Measurements from ENCODE around the gene ATG10.
"Not testable (repeated sequence)": the region's sequence is repeated elsewhere in the genome, so short reads cannot be mapped to it uniquely, and the experiment has no call there.

ATG10 gene

DNA sequence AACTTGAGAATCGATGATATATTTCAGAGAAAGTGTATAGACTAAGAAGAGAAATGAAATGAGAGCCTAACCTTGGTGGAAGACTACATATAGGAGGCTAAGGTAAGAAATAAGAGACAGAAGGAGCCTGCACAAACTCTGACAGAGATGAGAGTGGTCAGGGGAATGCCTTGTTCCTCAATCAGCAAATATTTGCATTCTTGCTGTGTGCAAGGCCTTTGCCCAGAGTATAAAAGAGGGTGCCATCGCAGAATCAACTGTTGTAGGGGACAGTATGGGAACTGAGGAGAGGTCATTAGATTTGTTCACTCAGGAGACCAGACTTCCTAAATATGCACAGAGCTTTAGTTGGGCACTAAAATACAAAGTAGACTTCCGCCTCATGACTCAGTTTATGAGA lies 137.2 kb downstream of the ATG10 start:
- H3K27ac ChIP-seq = no peak overlapping the region
- TF ChIP-seq, protein P1, sequence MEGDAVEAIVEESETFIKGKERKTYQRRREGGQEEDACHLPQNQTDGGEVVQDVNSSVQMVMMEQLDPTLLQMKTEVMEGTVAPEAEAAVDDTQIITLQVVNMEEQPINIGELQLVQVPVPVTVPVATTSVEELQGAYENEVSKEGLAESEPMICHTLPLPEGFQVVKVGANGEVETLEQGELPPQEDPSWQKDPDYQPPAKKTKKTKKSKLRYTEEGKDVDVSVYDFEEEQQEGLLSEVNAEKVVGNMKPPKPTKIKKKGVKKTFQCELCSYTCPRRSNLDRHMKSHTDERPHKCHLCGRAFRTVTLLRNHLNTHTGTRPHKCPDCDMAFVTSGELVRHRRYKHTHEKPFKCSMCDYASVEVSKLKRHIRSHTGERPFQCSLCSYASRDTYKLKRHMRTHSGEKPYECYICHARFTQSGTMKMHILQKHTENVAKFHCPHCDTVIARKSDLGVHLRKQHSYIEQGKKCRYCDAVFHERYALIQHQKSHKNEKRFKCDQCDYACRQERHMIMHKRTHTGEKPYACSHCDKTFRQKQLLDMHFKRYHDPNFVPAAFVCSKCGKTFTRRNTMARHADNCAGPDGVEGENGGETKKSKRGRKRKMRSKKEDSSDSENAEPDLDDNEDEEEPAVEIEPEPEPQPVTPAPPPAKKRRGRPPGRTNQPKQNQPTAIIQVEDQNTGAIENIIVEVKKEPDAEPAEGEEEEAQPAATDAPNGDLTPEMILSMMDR (IDR thresholded peaks at IDR 0.05) = no peak
- TF ChIP-seq ZFX (IDR thresholded peaks at IDR 0.05; ENCODE audit: borderline replicate concordance) = no peak

DNA sequence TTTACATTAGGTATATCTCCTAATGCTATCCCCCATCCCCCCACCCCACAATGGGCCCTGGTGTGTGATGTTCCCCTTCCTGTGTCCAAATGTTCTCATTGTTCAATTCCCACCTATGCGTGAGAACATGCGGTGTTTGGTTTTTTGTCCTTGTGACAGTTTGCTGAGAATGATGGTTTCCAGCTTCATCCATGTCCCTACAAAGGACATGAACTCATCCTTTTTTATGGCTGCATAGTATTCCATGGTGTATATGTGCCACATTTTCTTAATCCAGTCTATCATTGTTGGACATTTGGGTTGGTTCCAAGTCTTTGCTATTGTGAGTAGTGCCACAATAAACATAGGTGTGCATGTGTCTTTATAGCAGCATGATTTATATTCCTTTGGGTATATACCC lies 138.1 kb downstream of the ATG10 start:
- H3K27ac ChIP-seq = not testable (repeated sequence)

DNA sequence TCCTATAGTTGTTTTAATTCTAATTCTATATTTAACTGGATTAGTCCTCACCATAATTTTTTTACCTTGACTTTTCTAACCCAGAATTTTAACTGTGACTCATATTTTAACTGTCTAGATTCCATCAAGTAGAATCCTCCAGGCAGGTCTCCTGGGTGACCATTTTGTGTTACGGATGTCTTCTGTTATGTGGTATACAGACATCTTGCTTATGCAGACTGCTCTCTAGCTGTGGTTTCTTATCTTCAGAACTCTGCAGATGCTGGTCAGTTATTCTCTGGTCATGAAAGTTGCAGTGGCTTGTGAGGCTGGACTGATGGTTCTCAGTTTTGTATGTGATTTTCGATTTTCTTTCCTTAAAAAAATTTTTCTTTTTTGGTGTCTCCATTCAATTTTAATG lies 139.4 kb downstream of the ATG10 start:
- TF ChIP-seq ZFX (IDR thresholded peaks at IDR 0.05; ENCODE audit: borderline replicate concordance) = no peak
- TF ChIP-seq, protein P1 (IDR thresholded peaks at IDR 0.05) = no peak
- no peak overlapping the region for H3K27ac ChIP-seq

DNA sequence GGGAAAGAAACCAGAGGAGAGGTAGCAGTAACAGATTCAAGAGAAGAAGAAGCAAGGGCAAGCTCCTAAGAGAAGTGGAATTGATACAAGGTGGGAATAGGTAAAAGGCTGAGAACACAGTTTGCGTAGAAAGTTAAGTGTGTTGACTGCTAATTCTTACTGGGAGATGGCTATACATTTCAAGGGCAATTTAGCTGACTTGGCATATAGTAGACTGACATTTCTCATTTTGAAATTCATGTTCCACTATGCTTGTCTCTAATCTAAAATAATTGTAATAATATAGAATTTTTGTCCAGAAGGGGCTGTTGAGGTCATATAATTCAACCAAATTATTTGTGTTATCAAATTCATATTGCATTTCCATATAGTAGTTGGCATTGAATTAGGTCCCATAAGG lies 144.0 kb downstream of the ATG10 start:
- TF ChIP-seq, protein P1 (IDR thresholded peaks at IDR 0.05) = no peak
- no peak overlapping the region for H3K27ac ChIP-seq

DNA sequence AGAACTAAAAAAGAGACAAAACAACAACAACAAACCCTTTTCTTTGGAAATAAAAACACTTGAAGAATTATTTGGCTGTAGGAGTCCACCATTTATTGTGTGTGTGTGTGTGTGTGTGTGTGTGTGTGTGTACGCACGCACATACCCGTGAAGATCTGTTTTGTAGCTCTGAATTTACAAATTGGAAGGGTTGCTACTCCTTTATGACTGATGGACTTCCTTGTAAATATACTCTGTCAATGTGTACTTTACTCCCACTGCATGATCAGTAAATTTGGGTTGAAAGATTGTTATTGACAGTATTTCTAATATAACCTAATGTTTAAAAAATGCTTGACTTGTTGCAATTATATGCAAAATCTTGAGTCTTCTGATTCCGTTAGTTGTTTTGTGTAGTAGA lies 148.1 kb downstream of the ATG10 start:
- H3K27ac ChIP-seq = no peak overlapping the region
- no peak for TF ChIP-seq ZFX (IDR thresholded peaks at IDR 0.05; ENCODE audit: borderline replicate concordance)
- TF ChIP-seq, protein P1 (IDR thresholded peaks at IDR 0.05) = no peak

- TF ChIP-seq, protein P1 (IDR thresholded peaks at IDR 0.05) = no peak
- no peak for TF ChIP-seq ZFX (IDR thresholded peaks at IDR 0.05; ENCODE audit: borderline replicate concordance)
Measured at GRCh38 chr5:82129723-82130285, 158.0 kb downstream of the ATG10 start.

GRCh38 chr5:82130602-82131001 lies 158.8 kb downstream of the ATG10 start:
- TF ChIP-seq ZFX (IDR thresholded peaks at IDR 0.05; ENCODE audit: borderline replicate concordance) = no peak
- TF ChIP-seq, protein P1 (IDR thresholded peaks at IDR 0.05) = no peak
- H3K27ac ChIP-seq = no peak overlapping the region

More at GRCh38 chr5:82129723-82130285, 158.0 kb downstream of the ATG10 start:
- no peak overlapping the region for H3K27ac ChIP-seq

DNA sequence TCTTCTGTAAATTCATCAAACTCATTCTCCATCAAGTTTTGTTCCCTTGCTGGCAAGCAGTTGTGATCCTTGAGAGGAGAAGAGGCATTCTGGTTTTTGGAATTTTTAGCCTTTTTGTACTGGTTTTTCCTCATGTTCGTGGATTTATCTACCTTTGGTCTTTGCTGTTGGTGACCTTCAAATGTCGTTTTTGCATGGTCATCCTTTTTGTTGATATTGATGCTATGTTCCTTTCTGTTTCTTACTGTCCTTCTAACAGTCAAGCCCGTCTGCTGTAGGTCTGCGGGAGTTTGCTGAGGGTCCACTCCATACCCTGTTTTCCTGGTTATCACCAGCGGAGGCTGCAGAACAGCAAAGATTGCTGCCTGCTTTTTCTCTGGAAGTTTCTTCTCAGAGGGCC lies 165.4 kb downstream of the ATG10 start:
- TF ChIP-seq, protein P1 (IDR thresholded peaks at IDR 0.05) = no peak
- TF ChIP-seq ZFX (IDR thresholded peaks at IDR 0.05; ENCODE audit: borderline replicate concordance) = no peak
- no peak overlapping the region for H3K27ac ChIP-seq

DNA sequence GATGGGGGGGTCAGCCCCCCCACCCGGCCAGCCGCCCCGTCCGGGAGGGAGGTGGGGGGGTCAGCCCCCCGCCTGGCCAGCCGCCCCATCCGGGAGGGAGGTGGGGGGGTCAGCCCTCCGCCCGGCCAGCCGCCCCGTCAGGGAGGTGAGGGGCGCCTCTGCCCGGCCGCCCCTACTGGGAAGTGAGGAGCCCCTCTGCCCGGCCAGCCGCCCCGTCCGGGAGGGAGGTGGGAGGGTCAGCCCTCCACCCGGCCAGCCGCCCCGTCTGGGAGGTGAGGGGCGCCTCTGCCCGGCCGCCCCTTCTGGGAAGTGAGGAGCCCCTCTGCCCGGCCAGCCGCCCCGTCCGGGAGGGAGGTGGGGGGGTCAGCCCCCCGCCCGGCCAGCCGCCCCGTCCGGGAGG lies 168.0 kb downstream of the ATG10 start:
- H3K27ac ChIP-seq = not testable (repeated sequence)

Measured in 22Rv1 (cell line).